RWPE1 (cell line): ENCODE results near the gene RNF223.

Source experiments
- CTCF ChIA-PET: fragments of 350-600 bp; sonication (Branson Sonifier 250); formaldehyde crosslinking; extraction: SDS; loops from one replicate; lab custom pipeline; 2021; lab: Yijun Ruan, JAX
- POLR2A ChIA-PET: fragments of 400-600 bp; formaldehyde crosslinking; extraction: SDS; loops from one replicate; lab custom pipeline; 2020; ENCODE audit warnings: antibody characterized with exemption; ENCODE audit not compliant: low non-redundant PET; lab: Yijun Ruan, JAX
- DNase-seq: peaks from one replicate; pipeline ENCODE4 v3.0.0; 2012; ENCODE audit warnings: low spot score
- H3K27ac ChIP-seq: fragments of 450-650 bp; 2 replicates; pipeline ENCODE4 v1.5.1; 2017
- TF ChIP-seq, protein P1 (sequence below): fragments of 450-650 bp; conservative IDR thresholded peaks from 2 replicates; pipeline ENCODE4 v1.5.1; 2017; ENCODE audit warnings: low read depth, mild to moderate bottlenecking

The RNF223 gene

GRCh38 chr1:1092149-1092855 lies 18.2 kb upstream of the RNF223 start:
- DNase-seq = no peak
- no peak overlapping the region for H3K27ac ChIP-seq
- CTCF ChIA-PET = interaction anchor here (0.6 to 1.2 kb wide), 4 partner anchors 10 to 108 kb away, joined by 3 to 5 read pairs (median 3); partner anchors contain the start of gene ISG15
- TF ChIP-seq, protein P1, sequence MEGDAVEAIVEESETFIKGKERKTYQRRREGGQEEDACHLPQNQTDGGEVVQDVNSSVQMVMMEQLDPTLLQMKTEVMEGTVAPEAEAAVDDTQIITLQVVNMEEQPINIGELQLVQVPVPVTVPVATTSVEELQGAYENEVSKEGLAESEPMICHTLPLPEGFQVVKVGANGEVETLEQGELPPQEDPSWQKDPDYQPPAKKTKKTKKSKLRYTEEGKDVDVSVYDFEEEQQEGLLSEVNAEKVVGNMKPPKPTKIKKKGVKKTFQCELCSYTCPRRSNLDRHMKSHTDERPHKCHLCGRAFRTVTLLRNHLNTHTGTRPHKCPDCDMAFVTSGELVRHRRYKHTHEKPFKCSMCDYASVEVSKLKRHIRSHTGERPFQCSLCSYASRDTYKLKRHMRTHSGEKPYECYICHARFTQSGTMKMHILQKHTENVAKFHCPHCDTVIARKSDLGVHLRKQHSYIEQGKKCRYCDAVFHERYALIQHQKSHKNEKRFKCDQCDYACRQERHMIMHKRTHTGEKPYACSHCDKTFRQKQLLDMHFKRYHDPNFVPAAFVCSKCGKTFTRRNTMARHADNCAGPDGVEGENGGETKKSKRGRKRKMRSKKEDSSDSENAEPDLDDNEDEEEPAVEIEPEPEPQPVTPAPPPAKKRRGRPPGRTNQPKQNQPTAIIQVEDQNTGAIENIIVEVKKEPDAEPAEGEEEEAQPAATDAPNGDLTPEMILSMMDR = no peak
- POLR2A ChIA-PET = no interaction called here

DNA sequence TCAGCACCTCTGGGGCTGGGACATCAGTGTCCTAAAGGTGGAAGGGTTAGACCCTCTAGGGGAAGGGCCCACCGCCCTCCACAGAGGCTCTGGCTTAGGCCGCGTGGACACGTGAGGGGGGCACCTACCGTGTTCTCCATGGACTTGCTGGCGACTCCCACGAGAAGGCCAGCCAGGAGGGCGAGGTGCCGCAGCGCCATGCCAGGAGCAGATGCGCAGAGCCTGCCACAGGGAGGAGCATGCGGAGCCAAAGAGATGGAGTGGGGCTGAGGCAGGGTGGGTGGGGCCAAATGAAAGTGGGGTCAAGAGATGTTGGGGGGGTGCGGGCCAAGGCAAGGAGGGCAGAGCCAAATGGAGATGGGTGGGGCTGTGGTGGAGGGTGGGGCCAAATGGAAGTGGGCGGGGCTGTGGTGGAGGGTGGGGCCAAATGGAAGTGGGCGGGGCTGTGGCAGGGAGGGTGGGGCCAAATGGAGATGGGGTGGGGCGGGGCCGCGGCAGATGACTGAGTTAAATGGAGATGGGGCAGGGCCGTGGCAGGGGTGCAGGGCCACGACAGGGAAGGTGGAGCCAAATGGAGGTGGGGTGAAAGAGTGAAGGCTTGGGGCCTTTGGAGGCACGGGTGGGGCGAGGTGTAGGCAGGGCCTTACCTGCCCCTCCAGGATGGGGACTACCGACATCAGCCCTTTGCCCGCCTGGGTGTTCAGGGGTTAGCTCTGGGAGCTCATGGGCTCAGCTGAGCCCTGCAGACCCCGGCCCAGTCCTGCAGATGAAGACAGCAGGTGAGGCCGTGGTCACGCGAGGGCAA lies 17.4 kb upstream of the RNF223 start:
- TF ChIP-seq, protein P1 = no peak
- ChIA-PET CTCF (interaction anchor here (0.9 to 1.2 kb wide), 2 partner anchors 9 to 31 kb away, joined by 3 read pairs; no protein-coding TSS in a partner anchor), POLR2A (no interaction called here)
- DNase-seq = peak; percentile 27
- no peak overlapping the region for H3K27ac ChIP-seq

- CTCF ChIA-PET = interaction anchor here (1.4 kb wide), 1 partner anchor 201 kb away, joined by 3 read pairs; no protein-coding TSS in a partner anchor
- TF ChIP-seq, protein P1 = no peak
- POLR2A ChIA-PET = no interaction called here
- no peak for DNase-seq
- peak overlapping the region; percentile 9; the same call in 1 of the 2 replicates for H3K27ac ChIP-seq
These were observed 16.6 kb upstream of the RNF223 start for GRCh38 chr1:1090424-1091343.

DNA sequence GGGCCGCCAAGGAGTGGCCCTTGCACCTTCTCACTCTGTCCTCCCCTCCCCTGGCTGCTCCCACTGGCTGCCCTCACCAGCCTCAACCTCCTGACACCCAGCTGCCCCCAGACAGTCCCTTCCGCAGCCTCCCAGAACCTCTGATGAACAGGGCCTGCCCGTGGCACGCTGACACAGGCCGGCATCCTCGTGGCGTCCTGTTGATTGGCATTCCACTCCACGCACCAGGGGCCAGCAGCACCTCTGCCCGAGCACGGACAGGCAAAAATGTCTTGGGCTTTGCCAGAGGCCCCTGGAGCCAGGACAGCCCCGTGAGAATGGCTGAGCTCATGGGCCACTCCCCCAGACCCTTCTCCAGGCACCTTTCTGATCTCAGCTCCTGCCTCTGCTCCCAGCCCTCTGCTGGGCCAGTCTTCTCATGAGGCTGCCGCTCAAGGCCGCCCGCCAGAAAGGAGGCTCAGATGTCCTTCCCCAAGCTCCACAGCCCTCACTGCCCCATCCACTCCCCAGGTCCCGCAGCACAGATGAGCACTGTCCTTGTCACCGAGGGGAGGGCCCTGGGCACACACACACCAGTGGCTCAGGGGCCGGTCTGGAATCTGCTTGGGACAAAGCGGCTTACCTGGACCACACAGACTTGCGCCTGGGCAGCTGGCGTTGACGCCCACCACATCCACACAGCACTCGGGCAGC lies 15.8 kb upstream of the RNF223 start:
- H3K27ac ChIP-seq = peak overlapping the region; percentile 9; the same call in 1 of the 2 replicates
- TF ChIP-seq, protein P1 = no peak
- POLR2A ChIA-PET = no interaction called here
- CTCF ChIA-PET = interaction anchor here (0.6 to 1.4 kb wide), 2 partner anchors 108 to 202 kb away, joined by 3 read pairs; no protein-coding TSS in a partner anchor
- DNase-seq = no peak

- ChIA-PET CTCF (interaction anchor here (0.6 to 1.4 kb wide), 2 partner anchors 108 to 203 kb away, joined by 3 read pairs; no protein-coding TSS in a partner anchor), POLR2A (no interaction called here)
- TF ChIP-seq, protein P1 = no peak
- no peak for DNase-seq
- H3K27ac ChIP-seq = no peak overlapping the region
These were observed 14.9 kb upstream of the RNF223 start for GRCh38 chr1:1088801-1089680.
